Subcutaneous adipose tissue (tissue), 4 donors: ENCODE measurements around the gene MID1IP1. TPM values are rescaled to one million over a fixed set of nuclear protein-coding genes. Genes with fewer than 3 reads are reported as not detected.

Experiments used
- total RNA-seq, 4 donors: library from RNA; depleted of rRNA; stranded (reverse); fragments of >200 nt; gene quantifications; one replicate each; pipeline ENCODE4 v1.1.0, GENCODE V29; 2016
- TF ChIP-seq, protein P1 (sequence below): fragments of 450-650 bp; IDR thresholded peaks from one replicate; pipeline ENCODE4 v1.5.1; 2016; ENCODE audit warnings: low read depth, mild to moderate bottlenecking, control low read depth, antibody characterized with exemption, moderate library complexity

The MID1IP1 gene
- total RNA-seq, 4 donors from 2014 or later: 30.0 to 57.9 (median 48.2) TPM

DNA sequence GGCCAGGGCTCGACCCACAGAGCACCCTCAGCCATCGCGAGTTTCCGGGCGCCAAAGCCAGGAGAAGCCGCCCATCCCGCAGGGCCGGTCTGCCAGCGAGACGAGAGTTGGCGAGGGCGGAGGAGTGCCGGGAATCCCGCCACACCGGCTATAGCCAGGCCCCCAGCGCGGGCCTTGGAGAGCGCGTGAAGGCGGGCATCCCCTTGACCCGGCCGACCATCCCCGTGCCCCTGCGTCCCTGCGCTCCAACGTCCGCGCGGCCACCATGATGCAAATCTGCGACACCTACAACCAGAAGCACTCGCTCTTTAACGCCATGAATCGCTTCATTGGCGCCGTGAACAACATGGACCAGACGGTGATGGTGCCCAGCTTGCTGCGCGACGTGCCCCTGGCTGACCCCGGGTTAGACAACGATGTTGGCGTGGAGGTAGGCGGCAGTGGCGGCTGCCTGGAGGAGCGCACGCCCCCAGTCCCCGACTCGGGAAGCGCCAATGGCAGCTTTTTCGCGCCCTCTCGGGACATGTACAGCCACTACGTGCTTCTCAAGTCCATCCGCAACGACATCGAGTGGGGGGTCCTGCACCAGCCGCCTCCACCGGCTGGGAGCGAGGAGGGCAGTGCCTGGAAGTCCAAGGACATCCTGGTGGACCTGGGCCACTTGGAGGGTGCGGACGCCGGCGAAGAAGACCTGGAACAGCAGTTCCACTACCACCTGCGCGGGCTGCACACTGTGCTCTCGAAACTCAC, 3.6 kb downstream of the MID1IP1 start:
- TF ChIP-seq, protein P1, sequence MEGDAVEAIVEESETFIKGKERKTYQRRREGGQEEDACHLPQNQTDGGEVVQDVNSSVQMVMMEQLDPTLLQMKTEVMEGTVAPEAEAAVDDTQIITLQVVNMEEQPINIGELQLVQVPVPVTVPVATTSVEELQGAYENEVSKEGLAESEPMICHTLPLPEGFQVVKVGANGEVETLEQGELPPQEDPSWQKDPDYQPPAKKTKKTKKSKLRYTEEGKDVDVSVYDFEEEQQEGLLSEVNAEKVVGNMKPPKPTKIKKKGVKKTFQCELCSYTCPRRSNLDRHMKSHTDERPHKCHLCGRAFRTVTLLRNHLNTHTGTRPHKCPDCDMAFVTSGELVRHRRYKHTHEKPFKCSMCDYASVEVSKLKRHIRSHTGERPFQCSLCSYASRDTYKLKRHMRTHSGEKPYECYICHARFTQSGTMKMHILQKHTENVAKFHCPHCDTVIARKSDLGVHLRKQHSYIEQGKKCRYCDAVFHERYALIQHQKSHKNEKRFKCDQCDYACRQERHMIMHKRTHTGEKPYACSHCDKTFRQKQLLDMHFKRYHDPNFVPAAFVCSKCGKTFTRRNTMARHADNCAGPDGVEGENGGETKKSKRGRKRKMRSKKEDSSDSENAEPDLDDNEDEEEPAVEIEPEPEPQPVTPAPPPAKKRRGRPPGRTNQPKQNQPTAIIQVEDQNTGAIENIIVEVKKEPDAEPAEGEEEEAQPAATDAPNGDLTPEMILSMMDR: no peak

GRCh38 chrX:38805432-38806389, 4.5 kb downstream of the MID1IP1 start:
- TF ChIP-seq, protein P1: no peak

DNA sequence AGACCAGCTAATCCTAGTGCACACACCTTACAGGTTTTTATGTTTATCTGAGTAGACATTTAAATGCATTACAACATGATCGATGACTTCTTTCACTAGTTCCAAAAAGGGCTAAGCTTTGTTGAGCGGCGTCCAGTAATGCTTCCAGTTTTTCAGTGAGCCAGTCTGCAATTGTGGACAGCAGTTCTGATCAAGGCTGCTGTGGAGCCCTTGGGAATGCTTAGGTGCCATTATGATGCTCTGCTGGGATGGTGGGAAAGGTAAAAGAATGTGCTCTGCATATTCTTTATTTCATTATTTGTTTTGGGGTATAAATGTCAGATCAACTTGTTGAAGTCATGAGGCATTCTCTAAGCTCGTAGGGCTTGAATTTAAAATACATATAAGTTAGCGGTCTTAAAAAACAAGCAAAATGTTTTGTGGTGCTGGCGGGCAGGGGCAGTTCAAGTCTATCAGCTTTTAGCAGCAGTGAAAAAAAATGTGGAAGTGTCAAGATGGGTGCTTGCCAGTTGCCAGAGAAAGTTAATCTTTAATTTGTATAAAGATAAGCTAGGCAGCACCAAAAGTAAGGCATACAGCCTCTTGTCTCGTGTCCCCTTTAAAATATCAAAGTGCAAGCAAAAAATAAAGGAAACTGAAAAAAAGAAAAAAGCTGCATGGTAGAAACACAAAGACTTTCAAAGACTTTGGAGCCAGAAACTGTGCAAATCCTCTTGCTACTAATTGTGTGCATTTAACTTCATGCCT, 5.8 kb downstream of the MID1IP1 start:
- TF ChIP-seq, protein P1: no peak

- TF ChIP-seq, protein P1: no peak
These were observed 6.6 kb downstream of the MID1IP1 start for GRCh38 chrX:38807873-38808272.

DNA sequence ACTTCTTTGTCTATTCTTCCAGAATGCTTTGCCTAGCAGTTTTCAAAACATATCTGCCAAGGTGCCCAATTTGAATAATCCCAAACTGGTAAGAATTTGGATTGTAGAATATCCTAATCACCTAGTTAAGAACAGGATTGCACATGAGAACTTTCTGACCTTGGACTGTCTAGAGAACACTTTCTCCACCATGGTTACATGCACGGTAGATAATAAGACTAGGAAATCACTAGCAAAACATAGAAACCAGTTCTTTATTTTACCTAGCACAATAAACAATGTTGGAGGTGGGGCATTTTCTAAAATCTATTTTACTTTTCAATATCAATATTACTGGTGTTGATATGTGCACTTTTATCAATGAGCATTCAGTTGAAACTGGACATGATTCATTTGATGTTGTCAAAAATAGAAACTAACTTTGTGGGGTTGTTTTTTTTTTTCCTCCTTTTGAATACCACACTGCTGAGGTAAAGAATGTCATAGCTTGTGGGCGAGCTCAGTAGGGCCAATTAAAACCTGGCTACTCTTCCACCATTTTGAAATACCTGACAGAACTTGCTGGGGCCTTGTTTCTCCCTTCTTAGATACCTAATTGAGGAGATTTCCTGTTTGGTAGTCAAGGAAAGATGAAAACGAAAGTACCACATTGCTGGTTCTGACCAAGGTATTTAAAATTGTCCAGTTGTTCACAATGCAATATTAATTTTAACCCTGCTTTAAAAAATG, 10.4 kb downstream of the MID1IP1 start:
- TF ChIP-seq, protein P1: no peak

- TF ChIP-seq, protein P1: no peak
These were observed 14.9 kb downstream of the MID1IP1 start for GRCh38 chrX:38816155-38816554.
